Stomach (tissue), 4 donors: ENCODE data around the gene SURF1.

Source experiments
- CTCF ChIP-seq, 7 experiments: fragments of 450-650 bp in 4 of 7; fragments of 200-600 bp in 3 of 7; sonication (generic) in 3 of 7; IDR thresholded peaks; one replicate each; pipeline ENCODE4 v1.5.1; 2016 to 2019; ENCODE audit warnings: antibody characterized with exemption in 7 of 7, control low read depth in 2 of 7, mild to moderate bottlenecking in 1 of 7
- EP300 ChIP-seq: sonication (generic); formaldehyde crosslinking; IDR thresholded peaks from one replicate; pipeline ENCODE4 v1.6.1; 2017; ENCODE audit warnings: antibody characterized with exemption

- TF ChIP-seq EP300, result no peak
- no peak for TF ChIP-seq CTCF (IDR thresholded peaks at IDR 0.05)
Observed at GRCh38 chr9:133355881-133356357, 368 bp downstream of the SURF1 start.
